Measurements from ENCODE around the gene CEP70. TPM values are rescaled to one million over a fixed set of nuclear protein-coding genes. Genes with fewer than 3 reads are reported as not detected.
A peak's percentile ranks its signal among the peaks of the same experiment; 100 is the strongest.
"Not testable (repeated sequence)": the region's sequence is repeated elsewhere in the genome, so short reads cannot be mapped to it uniquely, and the experiment has no call there.

Gene CEP70
- total and polyA plus RNA-seq, 2 donors: 21.6 to 70.0 TPM

- Histone ChIP-seq H3K36me3 (ENCODE audit: control insufficient read depth in 2 of 2, insufficient read depth in 2 of 2, low read length in 1 of 2) (peaks cover 18 to 24% of the 10 kb centered on the region in 2 donors), H3K4me3 (ENCODE audit: low read length in 2 of 2) (no peak overlapping the region), H3K4me1 (ENCODE audit: control insufficient read depth in 2 of 2, insufficient read depth in 2 of 2, low read length in 2 of 2) (no peaks in the 10 kb centered on the region), H3K27ac (ENCODE audit: low read depth in 1 of 2, low read length in 1 of 2) (no peak overlapping the region), H3K9me3 (ENCODE audit: control insufficient read depth in 2 of 2, insufficient read depth in 1 of 2, low read length in 1 of 2) (peaks cover 2 to 16% of the 10 kb centered on the region in 2 donors), H3K27me3 (ENCODE audit: control insufficient read depth in 2 of 2, insufficient read depth in 1 of 2, low read length in 1 of 2) (no peaks in the 10 kb centered on the region)
- no peak for DNase-seq (ENCODE audit: low read depth in 6 of 9, low spot score in 9 of 9)
- WGBS: 96% methylated on average over 1 of the region's 1 CpG
These were observed 102.1 kb downstream of the CEP70 start for GRCh38 chr3:138491971-138492370.

GRCh38 chr3:138486580-138486979 is 107.5 kb downstream of the CEP70 start:
- 98% methylated on average over 6 of the region's 6 CpGs for WGBS
- not testable (repeated sequence) for H3K9me3 ChIP-seq (ENCODE audit: control insufficient read depth in 2 of 2, insufficient read depth in 1 of 2, low read length in 1 of 2); H3K4me1 ChIP-seq (ENCODE audit: control insufficient read depth in 2 of 2, insufficient read depth in 2 of 2, low read length in 2 of 2); H3K36me3 ChIP-seq (ENCODE audit: control insufficient read depth in 2 of 2, insufficient read depth in 2 of 2, low read length in 1 of 2); H3K27me3 ChIP-seq (ENCODE audit: control insufficient read depth in 2 of 2, insufficient read depth in 1 of 2, low read length in 1 of 2); DNase-seq (ENCODE audit: low read depth in 6 of 9, low spot score in 9 of 9); H3K4me3 ChIP-seq (ENCODE audit: low read length in 2 of 2); H3K27ac ChIP-seq (ENCODE audit: low read depth in 1 of 2, low read length in 1 of 2)

GRCh38 chr3:138484672-138485071 is 109.4 kb downstream of the CEP70 start:
- not testable (repeated sequence) for H3K9me3 ChIP-seq (ENCODE audit: control insufficient read depth in 2 of 2, insufficient read depth in 1 of 2, low read length in 1 of 2)
- 99% methylated on average over 17 of the region's 17 CpGs for WGBS

GRCh38 chr3:138479438-138479863 is 114.6 kb downstream of the CEP70 start:
- Histone ChIP-seq H3K9me3 (ENCODE audit: control insufficient read depth in 2 of 2, insufficient read depth in 1 of 2, low read length in 1 of 2) (no peaks in the 10 kb centered on the region), H3K36me3 (ENCODE audit: control insufficient read depth in 2 of 2, insufficient read depth in 2 of 2, low read length in 1 of 2) (no peaks in the 10 kb centered on the region), H3K4me1 (ENCODE audit: control insufficient read depth in 2 of 2, insufficient read depth in 2 of 2, low read length in 2 of 2) (peaks cover 0 to 2% of the 10 kb centered on the region in 2 donors), H3K4me3 (ENCODE audit: low read length in 2 of 2) (no peak overlapping the region), H3K27me3 (ENCODE audit: control insufficient read depth in 2 of 2, insufficient read depth in 1 of 2, low read length in 1 of 2) (no peaks in the 10 kb centered on the region), H3K27ac (ENCODE audit: low read depth in 1 of 2, low read length in 1 of 2) (no peak overlapping the region)
- DNase-seq (ENCODE audit: low read depth in 6 of 9, low spot score in 9 of 9): peak; percentile 8 to 73 (median 26)
- WGBS: 35% methylated on average over 4 of the region's 4 CpGs

More at GRCh38 chr3:138484672-138485071, 109.4 kb downstream of the CEP70 start:
- not testable (repeated sequence) for H3K36me3 ChIP-seq (ENCODE audit: control insufficient read depth in 2 of 2, insufficient read depth in 2 of 2, low read length in 1 of 2); DNase-seq (ENCODE audit: low read depth in 6 of 9, low spot score in 9 of 9); H3K27me3 ChIP-seq (ENCODE audit: control insufficient read depth in 2 of 2, insufficient read depth in 1 of 2, low read length in 1 of 2); H3K4me3 ChIP-seq (ENCODE audit: low read length in 2 of 2); H3K4me1 ChIP-seq (ENCODE audit: control insufficient read depth in 2 of 2, insufficient read depth in 2 of 2, low read length in 2 of 2); H3K27ac ChIP-seq (ENCODE audit: low read depth in 1 of 2, low read length in 1 of 2)

GRCh38 chr3:138477801-138478200 is 116.3 kb downstream of the CEP70 start:
- H3K4me3 ChIP-seq (ENCODE audit: low read length in 2 of 2): no peak overlapping the region
- no peak overlapping the region for H3K27ac ChIP-seq (ENCODE audit: low read depth in 1 of 2, low read length in 1 of 2)
- no peak for DNase-seq (ENCODE audit: low read depth in 6 of 9, low spot score in 9 of 9)
- H3K9me3 ChIP-seq (ENCODE audit: control insufficient read depth in 2 of 2, insufficient read depth in 1 of 2, low read length in 1 of 2): no peaks in the 10 kb centered on the region
- no peaks in the 10 kb centered on the region for H3K36me3 ChIP-seq (ENCODE audit: control insufficient read depth in 2 of 2, insufficient read depth in 2 of 2, low read length in 1 of 2)
- 98% methylated on average over 3 of the region's 3 CpGs for WGBS
- H3K27me3 ChIP-seq (ENCODE audit: control insufficient read depth in 2 of 2, insufficient read depth in 1 of 2, low read length in 1 of 2): no peaks in the 10 kb centered on the region
- peaks cover 0 to 2% of the 10 kb centered on the region in 2 donors for H3K4me1 ChIP-seq (ENCODE audit: control insufficient read depth in 2 of 2, insufficient read depth in 2 of 2, low read length in 2 of 2)

GRCh38 chr3:138477120-138477519 is 116.9 kb downstream of the CEP70 start:
- Histone ChIP-seq H3K36me3 (ENCODE audit: control insufficient read depth in 2 of 2, insufficient read depth in 2 of 2, low read length in 1 of 2) (no peaks in the 10 kb centered on the region), H3K4me1 (ENCODE audit: control insufficient read depth in 2 of 2, insufficient read depth in 2 of 2, low read length in 2 of 2) (peaks cover 0 to 2% of the 10 kb centered on the region in 2 donors), H3K9me3 (ENCODE audit: control insufficient read depth in 2 of 2, insufficient read depth in 1 of 2, low read length in 1 of 2) (no peaks in the 10 kb centered on the region), H3K4me3 (ENCODE audit: low read length in 2 of 2) (no peak overlapping the region), H3K27me3 (ENCODE audit: control insufficient read depth in 2 of 2, insufficient read depth in 1 of 2, low read length in 1 of 2) (no peaks in the 10 kb centered on the region), H3K27ac (ENCODE audit: low read depth in 1 of 2, low read length in 1 of 2) (no peak overlapping the region)
- DNase-seq (ENCODE audit: low read depth in 6 of 9, low spot score in 9 of 9): no peak

- DNase-seq (ENCODE audit: low read depth in 6 of 9, low spot score in 9 of 9): no peak
- no peak overlapping the region for H3K27ac ChIP-seq (ENCODE audit: low read depth in 1 of 2, low read length in 1 of 2)
- 98% methylated on average over 2 of the region's 2 CpGs for WGBS
These were observed 117.5 kb downstream of the CEP70 start for GRCh38 chr3:138476526-138476925.

GRCh38 chr3:138474163-138474562 is 119.9 kb downstream of the CEP70 start:
- Histone ChIP-seq H3K4me1 (ENCODE audit: control insufficient read depth in 2 of 2, insufficient read depth in 2 of 2, low read length in 2 of 2) (no peaks in the 10 kb centered on the region), H3K9me3 (ENCODE audit: control insufficient read depth in 2 of 2, insufficient read depth in 1 of 2, low read length in 1 of 2) (no peaks in the 10 kb centered on the region), H3K4me3 (ENCODE audit: low read length in 2 of 2) (no peak overlapping the region), H3K27me3 (ENCODE audit: control insufficient read depth in 2 of 2, insufficient read depth in 1 of 2, low read length in 1 of 2) (no peaks in the 10 kb centered on the region), H3K27ac (ENCODE audit: low read depth in 1 of 2, low read length in 1 of 2) (no peak overlapping the region), H3K36me3 (ENCODE audit: control insufficient read depth in 2 of 2, insufficient read depth in 2 of 2, low read length in 1 of 2) (no peaks in the 10 kb centered on the region)
- no peak for DNase-seq (ENCODE audit: low read depth in 6 of 9, low spot score in 9 of 9)
- WGBS: 93% methylated on average over 6 of the region's 6 CpGs

More at GRCh38 chr3:138476526-138476925, 117.5 kb downstream of the CEP70 start:
- no peaks in the 10 kb centered on the region for H3K36me3 ChIP-seq (ENCODE audit: control insufficient read depth in 2 of 2, insufficient read depth in 2 of 2, low read length in 1 of 2)
- H3K4me3 ChIP-seq (ENCODE audit: low read length in 2 of 2): no peak overlapping the region
- peaks cover 0 to 2% of the 10 kb centered on the region in 2 donors for H3K4me1 ChIP-seq (ENCODE audit: control insufficient read depth in 2 of 2, insufficient read depth in 2 of 2, low read length in 2 of 2)
- no peaks in the 10 kb centered on the region for H3K9me3 ChIP-seq (ENCODE audit: control insufficient read depth in 2 of 2, insufficient read depth in 1 of 2, low read length in 1 of 2)
- no peaks in the 10 kb centered on the region for H3K27me3 ChIP-seq (ENCODE audit: control insufficient read depth in 2 of 2, insufficient read depth in 1 of 2, low read length in 1 of 2)

GRCh38 chr3:138473391-138473790 is 120.7 kb downstream of the CEP70 start:
- DNase-seq (ENCODE audit: low read depth in 6 of 9, low spot score in 9 of 9): no peak
- H3K9me3 ChIP-seq (ENCODE audit: control insufficient read depth in 2 of 2, insufficient read depth in 1 of 2, low read length in 1 of 2): no peaks in the 10 kb centered on the region
- H3K27me3 ChIP-seq (ENCODE audit: control insufficient read depth in 2 of 2, insufficient read depth in 1 of 2, low read length in 1 of 2): no peaks in the 10 kb centered on the region
- no peaks in the 10 kb centered on the region for H3K4me1 ChIP-seq (ENCODE audit: control insufficient read depth in 2 of 2, insufficient read depth in 2 of 2, low read length in 2 of 2)
- no peaks in the 10 kb centered on the region for H3K36me3 ChIP-seq (ENCODE audit: control insufficient read depth in 2 of 2, insufficient read depth in 2 of 2, low read length in 1 of 2)
- WGBS: over 99% methylated on average over 8 of the region's 8 CpGs
- H3K4me3 ChIP-seq (ENCODE audit: low read length in 2 of 2): no peak overlapping the region
- H3K27ac ChIP-seq (ENCODE audit: low read depth in 1 of 2, low read length in 1 of 2): no peak overlapping the region
